ENCODE results near the gene MMP27.

GRCh38 chr11:102705626-102706025 is at the start of gene MMP27:
- no peak for TF ChIP-seq CTCF (optimal IDR thresholded peaks at IDR 0.05 in 1 of 3, IDR thresholded peaks at IDR 0.05 in 1 of 3, conservative IDR thresholded peaks at IDR 0.05 in 1 of 3; ENCODE audit: extremely low read depth in 1 of 3, insufficient read depth in 2 of 3, low read length in 3 of 3)
- TF ChIP-seq EZH2 (IDR thresholded peaks at IDR 0.05; ENCODE audit: low read length) = no peak

All from keratinocyte (primary cell).